Islet of Langerhans (tissue), 1 donor: ENCODE results near the gene ITGA8.
"Not testable (repeated sequence)": the region's sequence is repeated elsewhere in the genome, so short reads cannot be mapped to it uniquely, and the experiment has no call there.

Experiments
- FAIRE-seq: peaks from one replicate; lab custom pipeline; 2011; peaks lifted over from hg19 to GRCh38; lab: Jason Lieb, UNC

ITGA8 gene

GRCh38 chr10:15609246-15609645 is 110.5 kb downstream of the ITGA8 start:
- FAIRE-seq: no peak

- FAIRE-seq: no peak
Observed at GRCh38 chr10:15606377-15606776, 113.3 kb downstream of the ITGA8 start.

GRCh38 chr10:15605740-15606369 is 113.9 kb downstream of the ITGA8 start:
- no peak for FAIRE-seq

- no peak for FAIRE-seq
Observed at GRCh38 chr10:15603446-15604011, 116.2 kb downstream of the ITGA8 start.

- FAIRE-seq: no peak
Observed at GRCh38 chr10:15601819-15602218, 117.9 kb downstream of the ITGA8 start.

- no peak for FAIRE-seq
Observed at GRCh38 chr10:15595260-15595659, 124.5 kb downstream of the ITGA8 start.

- FAIRE-seq: no peak
Observed at GRCh38 chr10:15591937-15592336, 127.8 kb downstream of the ITGA8 start.

GRCh38 chr10:15591431-15591830 is 128.3 kb downstream of the ITGA8 start:
- FAIRE-seq: no peak

- FAIRE-seq: no peak
Observed at GRCh38 chr10:15588635-15589508, 130.8 kb downstream of the ITGA8 start.

- no peak for FAIRE-seq
Observed at GRCh38 chr10:15588151-15588550, 131.6 kb downstream of the ITGA8 start.

GRCh38 chr10:15587271-15587670 is 132.5 kb downstream of the ITGA8 start:
- no peak for FAIRE-seq

GRCh38 chr10:15585303-15585715 is 134.4 kb downstream of the ITGA8 start:
- FAIRE-seq: no peak

- FAIRE-seq: not testable (repeated sequence)
Observed at GRCh38 chr10:15582972-15583371, 136.8 kb downstream of the ITGA8 start.

GRCh38 chr10:15579605-15580004 is 140.1 kb downstream of the ITGA8 start:
- FAIRE-seq: no peak

GRCh38 chr10:15572531-15573045 is 147.1 kb downstream of the ITGA8 start:
- FAIRE-seq: no peak

- FAIRE-seq: no peak
Observed at GRCh38 chr10:15571575-15571974, 148.1 kb downstream of the ITGA8 start.

- FAIRE-seq: no peak
Observed at GRCh38 chr10:15570738-15571339, 148.9 kb downstream of the ITGA8 start.

- FAIRE-seq: no peak
Observed at GRCh38 chr10:15567952-15568351, 151.8 kb downstream of the ITGA8 start.

- FAIRE-seq: no peak
Observed at GRCh38 chr10:15563246-15563645, 156.5 kb downstream of the ITGA8 start.

- no peak for FAIRE-seq
Observed at GRCh38 chr10:15562578-15562977, 157.1 kb downstream of the ITGA8 start.

- no peak for FAIRE-seq
Observed at GRCh38 chr10:15562116-15562515, 157.6 kb downstream of the ITGA8 start.

- FAIRE-seq: no peak
Observed at GRCh38 chr10:15558136-15558535, 161.6 kb downstream of the ITGA8 start.

GRCh38 chr10:15557168-15557567 is 162.6 kb downstream of the ITGA8 start:
- not testable (repeated sequence) for FAIRE-seq
